SK-N-SH treated with all-trans-retinoic acid at 6 μM for 48 hours (cell line): Measurements from ENCODE around the gene TNFRSF11A.

ENCODE experiments used
- CREB5 ChIP-seq: fragments of 250-450 bp; sonication (Bioruptor Pico); IDR thresholded peaks from 2 replicates; pipeline ENCODE4 v1.5.1; 2020; ENCODE audit warnings: low read depth, mild to moderate bottlenecking, moderate library complexity
- ESRRG ChIP-seq: fragments of 250-450 bp; sonication (Bioruptor Pico); IDR thresholded peaks from 2 replicates; pipeline ENCODE4 v1.6.1; 2021; ENCODE audit warnings: mild to moderate bottlenecking
- ISL1 ChIP-seq: fragments of 250-450 bp; sonication (Bioruptor Pico); IDR thresholded peaks from 2 replicates; pipeline ENCODE4 v2.1.2; 2022; ENCODE audit warnings: mild to moderate bottlenecking, moderate library complexity
- OSR1 ChIP-seq: fragments of 250-450 bp; sonication (Bioruptor Pico); IDR thresholded peaks from 2 replicates; pipeline ENCODE4 v1.8.0; 2022; ENCODE audit warnings: moderate library complexity, mild to moderate bottlenecking, inconsistent platforms
- PATZ1 ChIP-seq: fragments of 250-450 bp; sonication (Bioruptor Pico); IDR thresholded peaks from 2 replicates; pipeline ENCODE4 v1.8.0; 2020; ENCODE audit warnings: mild to moderate bottlenecking, moderate library complexity, borderline replicate concordance
- POU6F1 ChIP-seq: fragments of 250-450 bp; sonication (Bioruptor Pico); IDR thresholded peaks from 2 replicates; pipeline ENCODE4 v1.8.0; 2021; ENCODE audit warnings: low read depth, mild to moderate bottlenecking, moderate library complexity, borderline replicate concordance
- PPARA ChIP-seq: fragments of 250-450 bp; sonication (Bioruptor Pico); IDR thresholded peaks from 2 replicates; pipeline ENCODE4 v1.5.0; 2020; ENCODE audit warnings: mild to moderate bottlenecking, borderline replicate concordance
- RARB ChIP-seq: fragments of 250-450 bp; sonication (Bioruptor Pico); IDR thresholded peaks from 2 replicates; pipeline ENCODE4 v1.8.0; 2021; ENCODE audit warnings: mild to moderate bottlenecking, moderate library complexity
- SNAI2 ChIP-seq: fragments of 250-450 bp; sonication (Bioruptor Pico); IDR thresholded peaks from 2 replicates; pipeline ENCODE4 v1.5.0; 2020; ENCODE audit warnings: mild to moderate bottlenecking, moderate library complexity
- TCF4 ChIP-seq: fragments of 250-450 bp; sonication (Bioruptor Pico); IDR thresholded peaks from 2 replicates; pipeline ENCODE4 v1.8.0; 2021; ENCODE audit warnings: mild to moderate bottlenecking, moderate library complexity, borderline replicate concordance
- ZC3H10 ChIP-seq: fragments of 250-450 bp; sonication (Bioruptor Pico); IDR thresholded peaks from 2 replicates; pipeline ENCODE4 v1.5.1; 2021; ENCODE audit warnings: mild to moderate bottlenecking, moderate library complexity
- ZFP30 ChIP-seq: fragments of 450-650 bp; formaldehyde crosslinking; IDR thresholded peaks from 2 replicates; pipeline ENCODE4 v1.5.0; 2022; ENCODE audit warnings: mild to moderate bottlenecking, moderate library complexity
- ZNF565 ChIP-seq: fragments of 450-650 bp; formaldehyde crosslinking; conservative IDR thresholded peaks from 2 replicates; pipeline ENCODE4 v1.5.0; 2020; ENCODE audit warnings: low read depth, mild to moderate bottlenecking, moderate library complexity
- ZNF70 ChIP-seq: fragments of 450-650 bp; formaldehyde crosslinking; IDR thresholded peaks from 2 replicates; pipeline ENCODE4 v1.5.0; 2020; ENCODE audit warnings: mild to moderate bottlenecking, moderate library complexity

- TF ChIP-seq ZFP30 = no peak
- no peak for TF ChIP-seq ESRRG (CRISPR knock-in tag)
- TF ChIP-seq POU6F1 (CRISPR knock-in tag) = no peak
- no peak for TF ChIP-seq ZC3H10 (CRISPR knock-in tag)
- no peak for TF ChIP-seq PPARA (CRISPR knock-in tag)
- TF ChIP-seq OSR1 = no peak
- no peak for TF ChIP-seq RARB (CRISPR knock-in tag)
- TF ChIP-seq ZNF565 = no peak
- TF ChIP-seq TCF4 (CRISPR knock-in tag) = no peak
- no peak for TF ChIP-seq SNAI2
- TF ChIP-seq ISL1 (CRISPR knock-in tag) = no peak
- TF ChIP-seq PATZ1 (CRISPR knock-in tag) = no peak
- no peak for TF ChIP-seq ZNF70 (CRISPR knock-in tag)
- TF ChIP-seq CREB5 (CRISPR knock-in tag) = no peak
Measured at GRCh38 chr18:62365420-62365819, 40.3 kb downstream of the TNFRSF11A start.
